ENCODE data around the gene FAM241A. TPM values are rescaled to one million over a fixed set of nuclear protein-coding genes. Genes with fewer than 3 reads are reported as not detected.
"Not testable (repeated sequence)": the region's sequence is repeated elsewhere in the genome, so short reads cannot be mapped to it uniquely, and the experiment has no call there.

Gene FAM241A
- total RNA-seq, 4 donors from 2014 or later, result 4.0 to 5.6 (median 4.6) TPM

DNA sequence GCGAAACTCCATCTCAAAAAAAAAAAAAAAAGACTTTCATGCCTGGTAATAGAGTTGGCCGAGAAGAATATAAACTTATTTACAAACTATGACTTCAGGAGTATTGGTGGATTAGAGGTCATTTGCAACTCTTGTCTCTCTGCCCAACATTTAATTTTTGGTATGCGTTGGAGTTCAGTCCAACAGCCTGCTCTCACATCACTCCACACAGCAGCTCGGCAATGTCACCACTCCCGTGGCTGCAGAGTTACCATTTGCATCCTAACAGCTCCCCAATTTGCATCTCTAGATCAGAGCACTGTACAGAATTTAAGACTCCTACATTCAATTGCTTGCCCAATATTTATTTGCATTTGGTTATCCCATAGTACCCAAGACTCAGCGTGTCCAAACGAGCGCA is 45.4 kb downstream of the FAM241A start:
- H3K4me3 ChIP-seq (ENCODE audit: low read depth, poor library complexity, severe bottlenecking), result no peak overlapping the region
- TF ChIP-seq, protein P1, sequence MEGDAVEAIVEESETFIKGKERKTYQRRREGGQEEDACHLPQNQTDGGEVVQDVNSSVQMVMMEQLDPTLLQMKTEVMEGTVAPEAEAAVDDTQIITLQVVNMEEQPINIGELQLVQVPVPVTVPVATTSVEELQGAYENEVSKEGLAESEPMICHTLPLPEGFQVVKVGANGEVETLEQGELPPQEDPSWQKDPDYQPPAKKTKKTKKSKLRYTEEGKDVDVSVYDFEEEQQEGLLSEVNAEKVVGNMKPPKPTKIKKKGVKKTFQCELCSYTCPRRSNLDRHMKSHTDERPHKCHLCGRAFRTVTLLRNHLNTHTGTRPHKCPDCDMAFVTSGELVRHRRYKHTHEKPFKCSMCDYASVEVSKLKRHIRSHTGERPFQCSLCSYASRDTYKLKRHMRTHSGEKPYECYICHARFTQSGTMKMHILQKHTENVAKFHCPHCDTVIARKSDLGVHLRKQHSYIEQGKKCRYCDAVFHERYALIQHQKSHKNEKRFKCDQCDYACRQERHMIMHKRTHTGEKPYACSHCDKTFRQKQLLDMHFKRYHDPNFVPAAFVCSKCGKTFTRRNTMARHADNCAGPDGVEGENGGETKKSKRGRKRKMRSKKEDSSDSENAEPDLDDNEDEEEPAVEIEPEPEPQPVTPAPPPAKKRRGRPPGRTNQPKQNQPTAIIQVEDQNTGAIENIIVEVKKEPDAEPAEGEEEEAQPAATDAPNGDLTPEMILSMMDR (IDR thresholded peaks at IDR 0.05), result no peak
- no peak for TF ChIP-seq POLR2A (IDR thresholded peaks at IDR 0.05)
- 89 to 91% methylated on average over 8 of the region's 8 CpGs for WGBS, 2 donors
- DNase-seq (ENCODE audit: low spot score in 2 of 2), result no peak
- intact Hi-C loops (cut with DNase I; ENCODE audit: low total_unique reads), result no loop called here

GRCh38 chr4:112196461-112196860 is 51.2 kb downstream of the FAM241A start:
- 70 to 86% methylated on average over 1 of the region's 1 CpG for WGBS, 2 donors
- H3K4me3 ChIP-seq (ENCODE audit: low read depth, poor library complexity, severe bottlenecking), result no peak overlapping the region
- DNase-seq (ENCODE audit: low spot score in 2 of 2), result no peak
- intact Hi-C loops (cut with DNase I; ENCODE audit: low total_unique reads), result no loop called here
- TF ChIP-seq, protein P1 (IDR thresholded peaks at IDR 0.05), result no peak

GRCh38 chr4:112199041-112199440 is 53.8 kb downstream of the FAM241A start:
- H3K4me3 ChIP-seq (ENCODE audit: low read depth, poor library complexity, severe bottlenecking), result no peak overlapping the region
- TF ChIP-seq, protein P1 (IDR thresholded peaks at IDR 0.05), result no peak
- TF ChIP-seq POLR2A (IDR thresholded peaks at IDR 0.05), result no peak
- intact Hi-C loops (cut with DNase I; ENCODE audit: low total_unique reads), result no loop called here
- no peak for DNase-seq (ENCODE audit: low spot score in 2 of 2)
- 38 to 63% methylated on average over 1 of the region's 1 CpG for WGBS, 2 donors

DNA sequence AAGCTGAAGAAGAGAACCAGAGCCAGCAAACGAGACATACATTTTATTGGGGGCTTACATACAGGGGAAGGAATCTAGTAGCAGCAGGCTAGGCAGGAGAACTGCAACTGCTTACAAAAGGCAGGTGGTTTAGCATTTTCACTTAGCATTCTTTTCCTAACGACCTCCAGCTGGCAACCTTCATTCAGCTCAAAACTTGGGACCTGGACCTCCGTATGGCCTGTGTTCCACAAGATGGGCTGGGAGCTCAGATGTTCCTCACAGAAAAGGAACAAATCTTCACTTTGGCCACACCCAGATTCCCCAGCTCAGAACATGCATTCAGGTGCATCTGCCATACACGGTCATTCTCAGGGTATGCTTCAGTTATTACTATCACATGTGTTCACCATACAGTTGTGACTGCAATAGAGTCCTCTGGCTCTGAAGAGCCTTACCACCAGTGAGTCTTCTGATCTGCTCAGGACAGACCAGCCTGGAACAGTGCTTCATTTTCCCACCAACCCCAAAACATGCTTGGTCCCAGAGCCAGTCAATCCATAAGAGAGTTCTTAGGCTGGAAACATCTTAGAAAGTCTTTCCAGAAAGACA is 56.8 kb downstream of the FAM241A start:
- 66 to 69% methylated on average over 4 of the region's 4 CpGs for WGBS, 2 donors
- no peak for DNase-seq (ENCODE audit: low spot score in 2 of 2)
- H3K4me3 ChIP-seq (ENCODE audit: low read depth, poor library complexity, severe bottlenecking), result no peak overlapping the region
- intact Hi-C loops (cut with DNase I; ENCODE audit: low total_unique reads), result no loop called here
- no peak for TF ChIP-seq POLR2A (IDR thresholded peaks at IDR 0.05)
- TF ChIP-seq, protein P1 (IDR thresholded peaks at IDR 0.05), result no peak

DNA sequence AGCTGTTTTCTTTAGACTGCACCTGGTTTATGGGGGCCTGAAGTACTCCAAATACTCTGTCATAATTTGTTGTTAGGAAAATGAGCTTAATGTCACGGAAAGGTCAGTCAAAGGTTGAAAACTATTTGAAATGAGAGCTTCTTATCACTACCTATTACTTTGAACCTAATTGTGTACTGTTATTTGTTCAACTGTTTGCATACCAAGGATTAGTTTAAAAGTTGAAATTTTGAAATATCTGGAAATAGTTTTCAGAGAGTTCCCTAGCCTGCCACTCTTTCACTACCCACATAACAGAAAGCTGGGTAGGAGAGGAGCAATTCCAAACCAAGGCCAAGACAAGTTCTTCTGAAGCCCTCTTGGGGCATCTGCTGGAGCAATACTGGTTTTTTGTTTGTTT is 58.3 kb downstream of the FAM241A start:
- intact Hi-C loops (cut with DNase I; ENCODE audit: low total_unique reads), result no loop called here
- TF ChIP-seq, protein P1 (IDR thresholded peaks at IDR 0.05), result no peak
- no peak for TF ChIP-seq POLR2A (IDR thresholded peaks at IDR 0.05)
- DNase-seq (ENCODE audit: low spot score in 2 of 2), result no peak
- WGBS, 2 donors, result 88 to 94% methylated on average over 1 of the region's 1 CpG
- no peak overlapping the region for H3K4me3 ChIP-seq (ENCODE audit: low read depth, poor library complexity, severe bottlenecking)

DNA sequence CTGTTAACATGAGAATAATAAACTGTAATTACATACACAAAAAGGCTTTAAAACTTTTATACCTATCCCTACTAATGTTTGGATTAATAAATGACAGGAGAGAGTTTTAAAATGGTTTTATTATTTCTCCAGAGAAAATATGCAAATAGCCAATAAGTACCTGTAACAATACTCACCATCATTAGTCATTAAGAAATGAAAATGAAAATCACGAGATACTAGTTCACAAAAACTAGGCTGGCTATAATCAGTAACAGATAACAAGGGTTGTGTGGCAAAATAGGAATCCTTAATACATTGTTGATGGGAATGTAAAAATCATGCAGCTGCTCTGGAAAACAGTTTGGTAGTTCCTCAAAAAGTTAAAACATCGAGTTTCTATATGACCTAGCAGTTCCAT is 61.2 kb downstream of the FAM241A start:
- WGBS, 2 donors, result 64 to 76% methylated on average over 2 of the region's 2 CpGs
- TF ChIP-seq POLR2A (IDR thresholded peaks at IDR 0.05), result no peak
- TF ChIP-seq, protein P1 (IDR thresholded peaks at IDR 0.05), result no peak
- H3K4me3 ChIP-seq (ENCODE audit: low read depth, poor library complexity, severe bottlenecking), result no peak overlapping the region
- DNase-seq (ENCODE audit: low spot score in 2 of 2), result no peak
- intact Hi-C loops (cut with DNase I; ENCODE audit: low total_unique reads), result no loop called here

GRCh38 chr4:112208137-112209095 is 63.2 kb downstream of the FAM241A start:
- intact Hi-C loops (cut with DNase I; ENCODE audit: low total_unique reads); DNase-seq (ENCODE audit: low spot score in 2 of 2); H3K4me3 ChIP-seq (ENCODE audit: low read depth, poor library complexity, severe bottlenecking): not testable (repeated sequence)
- WGBS, 2 donors, result 84 to 85% methylated on average over 7 of the region's 7 CpGs

Measured in lower leg skin (tissue), 4 donors.